DND-41 (cell line): ENCODE measurements around the gene ALDH1L2.

Experiments used
- ATAC-seq: fragments of 200-7000 bp; cut with Tn5 transposase; 3 replicates; pipeline ENCODE4 v1.9.1; 2021; ENCODE audit warnings: low read depth; ENCODE audit not compliant: insufficient read depth
- DNase-seq: peaks from one replicate; pipeline ENCODE4 v3.0.0-alpha.2; 2020
- H2AFZ ChIP-seq: 2 replicates; pipeline ENCODE4 v1.6.0; 2012; ENCODE audit warnings: low read depth, low read length
- H3K27ac ChIP-seq: 2 replicates; pipeline ENCODE4 v1.5.1; 2012; ENCODE audit warnings: low read length, inconsistent platforms
- H3K27me3 ChIP-seq: fragments of 200-600 bp; sonication (generic); 2 replicates; pipeline ENCODE4 v1.6.0; 2012; ENCODE audit warnings: low read length, mild to moderate bottlenecking, inconsistent platforms; ENCODE audit not compliant: insufficient read depth, poor library complexity
- H3K36me3 ChIP-seq: 2 replicates; pipeline ENCODE4 v1.5.1; 2012; ENCODE audit warnings: low read length, inconsistent platforms; ENCODE audit not compliant: insufficient read depth
- H3K4me1 ChIP-seq: 2 replicates; pipeline ENCODE4 v1.5.1; 2012; ENCODE audit warnings: mild to moderate bottlenecking, low read length; ENCODE audit not compliant: insufficient read depth
- H3K4me2 ChIP-seq: 2 replicates; pipeline ENCODE4 v1.6.0; 2012; ENCODE audit warnings: mild to moderate bottlenecking, moderate library complexity, low read length, inconsistent platforms; ENCODE audit not compliant: insufficient read depth
- H3K4me3 ChIP-seq, 2 experiments: fragments of 200-600 bp in 1 of 2; shearing (Covaris generic) in 1 of 2; 2 replicates each; pipeline ENCODE4 v1.5.1; 2012 to 2016; ENCODE audit warnings: inconsistent platforms in 2 of 2, low read length in 2 of 2, mild to moderate bottlenecking in 2 of 2, low read depth in 1 of 2, moderate library complexity in 1 of 2
- H3K79me2 ChIP-seq: 2 replicates; pipeline ENCODE4 v1.6.0; 2012; ENCODE audit warnings: low read length, inconsistent platforms; ENCODE audit not compliant: insufficient read depth
- H3K9ac ChIP-seq: 2 replicates; pipeline ENCODE4 v1.6.0; 2012; ENCODE audit warnings: low read depth, mild to moderate bottlenecking, inconsistent platforms, low read length, moderate library complexity
- H3K9me3 ChIP-seq: 2 replicates; pipeline ENCODE4 v1.5.1; 2012; ENCODE audit warnings: low read length, moderate library complexity, mild to moderate bottlenecking, inconsistent platforms; ENCODE audit not compliant: insufficient read depth, severe bottlenecking
- H4K20me1 ChIP-seq: 2 replicates; pipeline ENCODE4 v1.6.0; 2012; ENCODE audit warnings: low read length; ENCODE audit not compliant: insufficient read depth
- EZH2 ChIP-seq: IDR thresholded peaks from 3 replicates; pipeline ENCODE4 v1.6.1; 2012; ENCODE audit warnings: borderline replicate concordance, low read depth, mild to moderate bottlenecking, moderate library complexity, low read length, inconsistent platforms; ENCODE audit not compliant: severe bottlenecking
- TF ChIP-seq, protein P1 (sequence below): IDR thresholded peaks from 2 replicates; pipeline ENCODE4 v1.5.1; 2012; ENCODE audit warnings: borderline replicate concordance, low read length, moderate library complexity, mild to moderate bottlenecking; ENCODE audit not compliant: poor library complexity, severe bottlenecking; ENCODE audit errors: extremely low read depth

Gene ALDH1L2

DNA sequence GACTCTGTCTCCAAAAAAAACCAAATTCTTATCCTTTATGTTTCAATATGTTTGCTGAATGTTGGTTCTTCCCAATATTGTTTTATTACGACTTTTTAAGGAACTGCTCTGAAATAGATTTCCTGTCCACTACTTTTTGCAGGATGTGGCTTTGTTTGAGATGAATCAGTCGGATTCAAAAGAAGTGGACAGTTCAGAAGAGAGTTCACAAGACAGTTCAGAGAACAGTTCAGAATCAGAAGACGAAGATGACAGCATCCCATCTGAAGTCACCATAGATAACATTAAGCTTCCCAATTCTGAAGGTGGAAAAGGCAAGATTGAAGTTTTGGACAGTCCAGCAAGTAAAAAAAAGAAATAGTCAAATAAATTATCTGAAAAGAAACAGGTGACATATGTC, 89.9 kb downstream of the ALDH1L2 start:
- no peak overlapping the region for H3K4me3 ChIP-seq
- DNase-seq (no peak), ATAC-seq (no peak)
- no peak overlapping the region for H3K4me2 ChIP-seq
- peaks cover 4% of the 10 kb centered on the region; the same call in 1 of the 2 replicates for H3K79me2 ChIP-seq
- no peaks in the 10 kb centered on the region; the same call in 1 of the 2 replicates for H3K4me1 ChIP-seq
- no peaks in the 10 kb centered on the region for H3K27me3 ChIP-seq
- no peak for TF ChIP-seq EZH2
- TF ChIP-seq, protein P1, sequence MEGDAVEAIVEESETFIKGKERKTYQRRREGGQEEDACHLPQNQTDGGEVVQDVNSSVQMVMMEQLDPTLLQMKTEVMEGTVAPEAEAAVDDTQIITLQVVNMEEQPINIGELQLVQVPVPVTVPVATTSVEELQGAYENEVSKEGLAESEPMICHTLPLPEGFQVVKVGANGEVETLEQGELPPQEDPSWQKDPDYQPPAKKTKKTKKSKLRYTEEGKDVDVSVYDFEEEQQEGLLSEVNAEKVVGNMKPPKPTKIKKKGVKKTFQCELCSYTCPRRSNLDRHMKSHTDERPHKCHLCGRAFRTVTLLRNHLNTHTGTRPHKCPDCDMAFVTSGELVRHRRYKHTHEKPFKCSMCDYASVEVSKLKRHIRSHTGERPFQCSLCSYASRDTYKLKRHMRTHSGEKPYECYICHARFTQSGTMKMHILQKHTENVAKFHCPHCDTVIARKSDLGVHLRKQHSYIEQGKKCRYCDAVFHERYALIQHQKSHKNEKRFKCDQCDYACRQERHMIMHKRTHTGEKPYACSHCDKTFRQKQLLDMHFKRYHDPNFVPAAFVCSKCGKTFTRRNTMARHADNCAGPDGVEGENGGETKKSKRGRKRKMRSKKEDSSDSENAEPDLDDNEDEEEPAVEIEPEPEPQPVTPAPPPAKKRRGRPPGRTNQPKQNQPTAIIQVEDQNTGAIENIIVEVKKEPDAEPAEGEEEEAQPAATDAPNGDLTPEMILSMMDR = no peak
- H3K27ac ChIP-seq = no peak overlapping the region
- H4K20me1 ChIP-seq = no peaks in the 10 kb centered on the region
- H3K9me3 ChIP-seq = peaks cover 2% of the 10 kb centered on the region
- H2AFZ ChIP-seq = no peak overlapping the region
- peaks cover 82% of the 10 kb centered on the region for H3K36me3 ChIP-seq
- no peak overlapping the region for H3K9ac ChIP-seq

- TF ChIP-seq EZH2 = no peak
- TF ChIP-seq, protein P1 = no peak
- H3K4me2 ChIP-seq = no peak overlapping the region
- peaks cover 71% of the 10 kb centered on the region for H3K36me3 ChIP-seq
Observed at GRCh38 chr12:104991565-104992128, 92.6 kb downstream of the ALDH1L2 start.

DNA sequence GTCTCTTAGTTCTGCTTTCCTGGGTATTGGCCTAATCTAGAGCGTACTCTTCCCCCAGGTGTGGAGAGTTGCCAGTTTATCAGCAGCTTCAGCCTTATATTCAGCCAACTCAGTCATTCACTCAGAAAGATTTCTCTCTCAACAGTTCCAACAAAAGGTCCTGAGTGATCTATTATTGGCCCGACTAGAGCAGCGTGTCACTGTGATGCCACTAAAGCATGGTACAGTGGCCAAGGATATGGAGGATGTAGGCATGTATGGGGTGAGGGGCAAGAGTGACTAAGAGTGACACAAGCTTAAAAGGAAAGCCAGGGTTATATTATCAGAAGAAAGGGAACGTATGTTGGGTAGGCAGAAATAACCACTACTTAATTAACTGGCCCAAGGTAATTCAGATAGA, 93.3 kb downstream of the ALDH1L2 start:
- H3K4me1 ChIP-seq = peaks cover 18% of the 10 kb centered on the region
- H3K4me2 ChIP-seq = no peak overlapping the region
- H3K27me3 ChIP-seq = no peaks in the 10 kb centered on the region

More at GRCh38 chr12:104991565-104992128, 92.6 kb downstream of the ALDH1L2 start:
- Histone ChIP-seq H3K27ac (no peak overlapping the region), H3K4me3 (no peak overlapping the region), H3K4me1 (peaks cover 16% of the 10 kb centered on the region), H3K79me2 (peaks cover 19% of the 10 kb centered on the region), H4K20me1 (no peaks in the 10 kb centered on the region), H2AFZ (no peak overlapping the region), H3K9ac (no peak overlapping the region), H3K9me3 (no peaks in the 10 kb centered on the region), H3K27me3 (no peaks in the 10 kb centered on the region)
- no peak for ATAC-seq
- no peak for DNase-seq

More for the DNA sequence above, 93.3 kb downstream of the ALDH1L2 start:
- H3K27ac ChIP-seq = no peak overlapping the region
- H2AFZ ChIP-seq = no peak overlapping the region
- no peaks in the 10 kb centered on the region for H4K20me1 ChIP-seq
- ATAC-seq (no peak), DNase-seq (no peak)
- peaks cover 22% of the 10 kb centered on the region for H3K79me2 ChIP-seq
- H3K36me3 ChIP-seq = peaks cover 66% of the 10 kb centered on the region
- no peaks in the 10 kb centered on the region for H3K9me3 ChIP-seq
- TF ChIP-seq, protein P1 = no peak
- no peak for TF ChIP-seq EZH2
- H3K9ac ChIP-seq = no peak overlapping the region
- H3K4me3 ChIP-seq = no peak overlapping the region
